Activated CD4-positive, alpha-beta T cell treated with anti-CD3 and anti-CD28 coated beads for 24 hours (primary cell): Measurements from ENCODE around the gene CADM2.
"Not testable (repeated sequence)": the region's sequence is repeated elsewhere in the genome, so short reads cannot be mapped to it uniquely, and the experiment has no call there.

ENCODE experiments used
- DNase-seq, 2 donors: peaks; one replicate each; pipeline ENCODE4 v3.0.0-alpha.2; 2020; ENCODE audit warnings: low read depth in 2 of 2

CADM2 gene

DNA sequence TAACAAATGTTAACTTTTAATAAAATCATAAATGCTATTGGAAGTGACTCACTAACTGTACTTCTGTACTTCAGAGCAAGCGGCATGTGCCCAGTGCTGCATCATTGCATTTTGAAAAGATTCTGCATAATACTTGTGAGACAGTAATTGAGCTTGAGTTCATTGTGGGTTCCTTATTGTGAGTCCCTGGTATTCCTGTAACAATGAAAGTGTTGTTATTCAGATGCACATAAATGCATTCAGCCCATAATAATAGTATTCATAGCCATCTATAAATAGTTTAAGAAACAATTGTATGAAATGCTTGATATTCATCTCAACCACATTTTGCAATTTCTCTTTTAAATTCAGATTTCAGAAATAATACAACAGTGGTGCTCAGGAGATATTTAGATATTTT, 976.4 kb downstream of the CADM2 start:
- no peak for DNase-seq

DNA sequence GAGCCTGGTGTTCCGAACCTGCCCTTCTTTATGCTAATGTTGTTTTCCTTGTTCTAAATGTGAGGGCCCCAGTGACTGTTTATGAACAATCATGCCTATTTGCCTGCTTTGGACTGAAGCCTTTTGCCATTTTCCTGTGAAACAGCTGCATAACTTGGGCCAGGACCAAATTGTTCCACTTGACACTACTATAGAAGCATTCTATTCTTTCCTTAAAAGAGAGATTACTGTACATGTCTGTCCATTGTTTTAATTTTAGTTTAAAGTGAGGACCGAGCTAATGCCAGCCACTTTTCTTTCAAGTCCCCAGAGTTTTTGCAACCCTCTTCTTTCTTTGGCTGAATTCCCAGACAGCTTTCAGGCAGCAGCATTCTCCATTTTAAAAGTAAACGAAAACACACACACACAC, 980.3 kb downstream of the CADM2 start:
- no peak for DNase-seq

DNA sequence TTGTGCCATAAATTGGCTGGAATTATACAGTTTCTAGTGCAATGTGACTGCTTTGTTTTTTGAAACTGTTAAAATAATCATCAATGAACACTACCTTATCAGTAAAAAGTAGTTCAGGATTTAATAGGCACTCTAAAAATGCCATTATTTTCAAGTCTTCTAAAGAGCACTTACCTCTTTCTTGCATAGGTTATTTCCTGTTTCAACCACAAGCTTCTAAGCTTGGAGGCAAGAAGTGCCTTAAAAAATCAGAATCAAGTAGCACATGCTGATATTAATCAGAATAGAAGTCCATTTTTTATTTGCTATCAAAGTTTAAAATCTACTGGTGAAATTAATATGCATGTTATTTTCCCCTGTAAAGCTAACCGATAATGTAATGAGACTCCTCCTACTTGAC, 991.6 kb downstream of the CADM2 start:
- DNase-seq, result no peak

DNA sequence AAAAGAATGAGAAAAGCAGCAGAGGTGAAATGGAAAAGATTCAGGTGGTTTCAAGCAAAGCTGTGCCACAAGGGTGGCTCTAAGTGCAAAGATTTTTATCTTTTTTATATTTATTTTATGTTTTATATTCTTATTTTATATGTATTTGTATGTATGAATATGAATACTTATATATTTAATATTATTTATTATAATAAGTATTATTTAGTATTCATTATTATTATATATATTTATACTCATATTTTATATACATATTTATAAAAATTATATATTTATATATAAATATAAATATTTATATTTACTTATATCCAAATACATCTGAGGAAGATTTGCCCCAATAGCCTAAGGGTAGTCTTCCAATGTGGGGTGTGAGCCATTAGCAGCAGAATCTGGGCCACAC, 1002.0 kb downstream of the CADM2 start:
- DNase-seq, result no peak

DNA sequence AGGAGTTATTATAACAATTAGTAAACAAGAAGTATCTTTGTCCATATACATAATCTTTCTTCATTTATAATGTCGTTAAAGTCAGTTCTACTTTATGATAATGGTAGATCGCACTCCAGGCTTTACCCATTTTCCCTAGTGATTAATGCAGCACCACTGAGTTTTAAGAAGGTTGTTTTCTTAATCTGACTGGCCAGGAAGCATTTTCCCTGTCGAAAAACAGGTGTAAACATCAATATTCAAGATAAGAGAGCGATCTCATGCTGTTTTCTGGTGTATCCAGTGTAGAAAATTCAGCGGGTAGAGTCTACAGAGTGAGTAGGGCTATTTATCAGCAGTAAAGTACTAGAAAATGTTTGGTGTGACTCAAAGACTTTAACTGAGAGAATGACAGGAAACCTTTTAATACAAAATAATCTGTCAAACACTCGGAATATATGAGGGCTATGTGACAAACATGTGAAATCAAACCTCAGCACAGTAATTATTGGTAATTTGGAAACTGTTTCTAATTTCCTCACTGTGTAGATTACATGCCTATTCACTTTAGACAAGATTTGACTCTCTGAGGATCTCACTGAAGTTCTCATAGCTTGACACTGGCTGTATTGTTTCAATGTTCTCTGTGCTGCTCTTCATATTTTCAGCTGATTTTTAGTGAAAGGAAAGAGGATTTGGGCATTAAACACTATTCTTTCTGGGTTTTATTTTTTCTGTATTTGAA, 1019.0 kb downstream of the CADM2 start:
- no peak for DNase-seq

DNA sequence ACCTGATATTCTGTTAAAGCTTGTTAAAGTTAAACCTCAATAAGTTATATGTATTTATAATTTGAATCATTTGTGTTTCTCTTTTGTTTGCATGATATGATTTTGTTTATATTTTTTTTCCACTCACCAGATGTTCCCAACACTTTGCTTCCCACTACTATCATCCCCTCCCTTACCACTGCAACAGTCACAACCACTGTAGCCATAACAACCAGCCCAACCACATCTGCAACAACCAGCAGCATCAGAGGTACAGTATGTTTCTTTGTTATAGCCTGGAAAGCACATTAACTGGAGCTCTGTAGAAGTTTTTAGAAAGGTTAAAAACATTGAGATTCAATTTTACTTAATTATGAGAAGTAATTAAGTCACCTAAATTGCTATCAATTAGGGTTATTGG, 1020.2 kb downstream of the CADM2 start:
- no peak for DNase-seq

DNA sequence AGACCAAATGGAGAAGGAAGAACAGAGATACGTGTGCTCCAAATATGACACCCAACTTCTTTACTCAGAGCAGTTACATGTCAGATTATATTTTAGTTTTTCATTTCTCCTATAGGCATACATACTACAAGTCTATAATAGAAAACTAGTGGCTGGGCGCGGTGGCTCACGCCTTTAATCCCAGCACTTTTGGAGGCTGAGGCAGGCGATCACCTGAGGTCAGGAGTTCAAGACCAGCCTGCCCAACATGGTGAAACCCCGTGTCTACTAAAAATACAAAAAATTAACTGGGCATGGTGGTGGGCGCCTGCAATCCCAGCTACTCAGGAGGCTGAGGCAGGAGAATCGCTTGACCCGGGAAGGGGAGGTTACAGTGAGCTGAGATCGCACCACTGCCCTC, 1030.8 kb downstream of the CADM2 start:
- not testable (repeated sequence) for DNase-seq

DNA sequence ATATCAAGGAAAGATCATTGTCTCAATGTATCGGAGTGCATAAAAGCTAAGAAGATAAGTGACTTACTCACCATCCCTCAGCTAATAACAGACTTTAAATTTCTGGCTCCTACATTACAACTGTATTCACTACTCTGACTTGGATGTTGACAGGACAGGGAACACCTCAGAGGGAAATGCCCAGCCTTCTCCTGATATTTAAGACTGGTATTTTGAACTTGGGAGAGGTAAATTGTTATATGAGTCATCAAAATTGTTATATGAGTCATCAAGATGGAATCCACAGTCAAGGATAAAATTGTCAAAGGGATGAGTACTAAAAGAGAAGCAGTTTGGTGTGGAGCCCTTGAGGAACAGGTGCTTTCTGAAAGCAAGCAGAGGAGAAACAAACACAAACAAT, 1070.8 kb downstream of the CADM2 start:
- DNase-seq, result no peak

DNA sequence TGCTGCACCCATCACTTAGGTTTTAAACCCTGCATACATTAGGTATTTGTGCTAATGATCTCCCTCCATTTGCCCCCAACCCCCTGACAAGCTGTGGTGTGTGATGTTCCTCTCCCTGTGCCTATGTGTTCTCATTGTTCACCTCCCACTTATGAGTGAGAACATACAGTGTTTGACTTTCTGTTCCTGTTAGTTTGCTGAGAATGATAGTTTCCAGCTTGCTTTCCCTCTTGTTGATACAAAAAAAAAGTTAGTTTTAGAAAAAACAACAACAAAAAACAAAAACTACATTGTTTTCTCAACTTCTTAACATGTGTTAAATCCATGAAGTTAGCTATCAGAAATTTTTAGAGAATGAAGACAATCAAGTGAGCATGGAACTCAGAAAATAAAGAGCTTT, 1079.1 kb downstream of the CADM2 start:
- no peak for DNase-seq

DNA sequence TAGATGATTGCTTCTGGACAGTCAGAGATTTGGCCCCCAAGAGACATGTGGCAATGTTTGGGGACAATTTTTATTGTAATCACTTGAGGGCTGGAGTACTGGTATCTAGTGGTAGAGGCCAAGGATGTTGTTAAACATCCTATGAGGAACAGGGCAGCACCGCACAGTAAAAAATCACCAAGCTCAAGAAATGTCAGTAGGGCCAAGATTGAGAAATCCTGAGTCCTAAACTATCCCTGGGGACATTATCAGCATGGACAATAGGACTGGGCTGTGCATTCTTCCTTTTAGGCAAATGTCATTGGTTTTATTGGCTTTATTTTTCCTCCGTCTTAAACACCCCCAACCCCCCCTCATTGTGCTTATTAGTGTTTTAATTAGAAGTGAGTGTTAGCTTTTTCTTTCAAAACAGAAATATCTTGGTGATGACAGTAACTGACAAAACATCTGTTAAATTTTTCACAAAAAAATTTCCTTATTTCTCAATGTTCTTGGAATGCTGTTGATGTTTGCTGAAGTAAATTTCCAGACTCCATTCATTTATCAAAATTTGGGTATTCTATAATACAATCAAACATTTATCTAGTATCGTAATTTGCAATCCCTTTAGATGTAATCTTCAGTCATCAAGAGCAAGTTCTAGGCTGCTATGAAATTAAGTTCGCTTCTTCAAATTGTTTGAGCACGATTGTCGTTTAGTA, 1087.8 kb downstream of the CADM2 start:
- no peak for DNase-seq

DNA sequence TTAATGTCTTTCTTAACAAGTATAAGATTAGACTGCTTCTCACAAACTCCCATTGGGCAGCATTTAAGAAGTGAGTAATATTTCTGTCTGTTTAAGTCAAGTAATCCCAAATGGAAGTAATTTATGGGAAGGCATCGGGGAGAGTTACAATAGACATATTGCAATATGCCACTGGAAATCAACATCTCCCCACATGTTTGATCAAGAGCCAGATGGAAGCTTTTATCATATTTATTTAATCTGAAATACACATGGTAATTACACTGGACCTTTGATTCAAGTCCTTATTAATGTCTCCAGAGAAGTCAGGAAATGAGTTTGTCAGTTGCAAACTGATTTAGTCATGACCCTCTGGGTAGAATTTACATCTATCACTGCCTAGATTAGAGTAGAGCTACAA, 1088.4 kb downstream of the CADM2 start:
- DNase-seq, result no peak

DNA sequence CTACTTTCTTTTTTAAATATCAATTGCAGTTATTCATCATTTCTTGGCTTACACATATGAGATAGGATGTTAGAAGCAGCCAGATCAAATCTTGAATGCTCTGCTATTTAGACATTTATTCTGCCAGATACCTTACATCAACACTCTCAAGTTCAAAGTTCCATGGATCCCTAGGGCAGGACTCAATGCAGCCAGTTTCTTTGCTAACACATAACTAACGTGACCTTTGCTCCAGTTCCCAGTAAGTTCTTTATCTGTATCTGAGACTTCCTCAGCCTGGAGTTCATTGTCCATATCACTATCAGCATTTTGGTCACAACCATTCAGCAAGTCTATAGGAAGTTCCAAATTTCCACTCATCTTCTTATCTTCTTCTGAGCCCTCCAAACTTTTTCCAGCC, 1092.3 kb downstream of the CADM2 start:
- no peak for DNase-seq

DNA sequence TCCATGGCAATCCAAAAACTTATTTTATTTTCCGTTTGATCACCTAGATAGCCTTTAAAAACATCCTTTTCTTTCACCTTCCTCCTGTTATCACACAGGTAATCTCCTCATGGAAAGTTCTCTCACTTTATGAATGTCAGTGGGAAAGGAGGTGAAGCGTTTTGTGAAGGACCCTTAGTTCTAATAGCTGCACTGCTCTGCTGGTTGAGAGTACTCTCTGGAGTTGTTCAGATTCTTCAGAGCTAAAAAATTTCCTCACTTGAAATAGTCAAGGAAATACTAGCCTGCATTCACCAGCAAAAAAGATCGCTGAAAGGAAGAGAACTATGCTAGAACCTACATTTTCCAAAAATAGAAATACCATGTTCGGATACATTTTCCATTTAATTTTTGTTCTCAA, 1097.2 kb downstream of the CADM2 start:
- no peak for DNase-seq

DNA sequence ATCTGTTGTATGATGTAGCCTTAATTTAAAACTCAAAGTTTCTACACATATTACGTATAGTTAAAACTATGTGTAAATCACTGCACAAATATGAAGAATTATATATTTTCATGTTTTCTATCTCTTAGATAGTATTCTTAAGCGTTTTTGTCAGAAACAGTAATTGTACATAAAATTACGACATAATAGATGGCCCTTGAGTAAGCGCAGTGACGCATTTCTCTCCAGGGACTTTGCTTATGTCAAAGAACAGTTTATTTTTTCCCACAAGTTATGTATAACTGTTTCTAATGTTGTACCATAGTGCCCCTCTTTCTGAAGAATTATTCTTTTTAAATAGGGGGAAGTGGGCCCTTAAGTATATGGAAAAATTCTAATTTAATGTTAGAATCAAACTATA, 1098.2 kb downstream of the CADM2 start:
- no peak for DNase-seq

DNA sequence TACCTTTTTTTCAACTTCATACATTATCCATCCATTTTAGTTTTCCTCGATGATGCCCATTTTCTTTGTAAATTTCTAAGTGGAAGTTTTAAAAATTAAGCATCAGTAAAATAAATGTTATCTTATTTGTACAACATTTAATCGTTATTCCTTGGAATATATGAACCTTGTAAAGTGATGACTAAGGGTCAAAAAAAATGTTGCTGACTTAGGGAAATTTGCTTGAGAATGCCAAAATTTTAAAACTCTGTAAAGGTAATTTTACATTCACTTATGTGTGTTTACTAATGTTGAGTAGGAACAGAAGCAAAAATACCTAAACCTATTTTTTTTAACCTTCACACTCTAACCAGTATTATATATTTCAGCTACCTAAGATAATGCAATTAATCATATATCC, 1115.0 kb downstream of the CADM2 start:
- DNase-seq, result no peak

DNA sequence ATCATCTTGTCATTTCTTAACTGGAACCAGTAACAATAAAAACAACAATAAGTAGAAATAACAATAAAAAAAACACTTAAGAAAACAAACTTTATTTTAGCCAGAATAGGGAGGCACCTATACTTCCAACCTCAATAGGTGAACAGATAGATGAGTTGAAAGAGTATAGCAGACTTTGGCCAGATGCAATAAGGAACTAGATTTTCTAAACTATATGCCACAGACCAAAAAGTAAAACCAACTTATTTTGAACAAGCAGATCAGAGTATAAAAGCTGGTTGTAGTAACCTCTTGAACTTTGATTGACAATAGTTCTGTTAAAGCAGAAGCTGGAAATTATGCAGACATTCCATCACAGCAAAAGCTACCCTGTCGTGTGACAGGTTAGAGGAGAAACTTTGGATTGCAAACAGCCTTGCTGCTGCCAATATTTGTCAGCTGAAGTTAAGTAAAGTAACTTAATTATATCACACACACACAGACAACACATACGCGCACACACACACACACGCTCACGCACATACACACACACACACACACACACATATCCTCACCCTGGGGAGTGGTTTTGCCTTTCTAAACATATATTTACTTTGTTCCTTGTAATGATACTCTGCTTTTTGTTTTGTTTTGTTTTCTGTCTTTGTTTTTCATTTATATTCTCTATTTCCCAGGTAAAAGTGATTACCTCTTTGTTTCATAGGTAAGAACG, 1128.5 kb downstream of the CADM2 start:
- DNase-seq, result no peak

DNA sequence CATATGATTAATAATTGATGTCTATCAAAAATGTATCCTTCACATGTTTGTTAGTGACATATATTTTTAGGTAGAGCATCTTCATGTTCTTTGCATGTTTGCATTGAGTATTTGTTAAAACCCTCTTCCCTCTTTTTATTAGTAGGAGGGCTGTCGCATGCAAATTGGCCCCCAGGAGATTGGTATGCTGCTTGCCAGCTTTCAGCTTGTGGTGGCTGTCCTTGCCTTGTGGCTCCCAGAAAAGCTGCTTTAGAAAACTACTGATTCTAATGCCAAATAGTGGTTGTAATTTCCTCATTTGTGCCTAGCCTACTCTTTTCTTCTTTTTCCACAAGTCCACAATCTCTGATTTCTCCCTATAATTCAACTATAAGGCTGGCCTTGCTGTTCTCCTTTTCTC, 1145.4 kb downstream of the CADM2 start:
- no peak for DNase-seq

DNA sequence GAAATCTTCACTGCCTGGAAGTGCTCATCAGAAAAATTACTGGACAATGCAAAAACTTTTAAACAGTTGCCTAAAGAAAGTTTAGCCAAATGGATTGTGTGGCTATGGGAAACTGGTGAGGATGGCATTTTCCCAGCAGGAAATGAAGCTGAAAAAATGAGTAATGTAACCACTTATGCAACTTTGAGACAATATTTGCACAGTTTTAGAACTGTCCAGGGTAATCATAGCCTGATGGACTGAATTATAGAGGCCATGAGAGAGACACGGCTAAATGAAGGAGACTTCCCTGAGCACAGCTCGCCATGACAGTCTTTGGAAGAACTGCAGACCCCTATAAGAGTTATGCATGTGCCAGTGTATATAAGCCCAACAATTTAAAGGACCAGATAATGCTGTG, 1150.6 kb downstream of the CADM2 start:
- no peak for DNase-seq
